Right hindlimb (tissue), 1 donor: ENCODE results near the gene CFAP57.
"Not testable (repeated sequence)": the region's sequence is repeated elsewhere in the genome, so short reads cannot be mapped to it uniquely, and the experiment has no call there.

Source experiments
- DNase-seq: peaks from one replicate; pipeline ENCODE4 v3.0.0-alpha.2; 2018

The CFAP57 gene

GRCh38 chr1:43171876-43172526, at the start of gene CFAP57, which contains the start of gene EBNA1BP2:
TSS of gene CFAP57 (plus strand) at chr1:43172330. CDS start at chr1:43172754, 424 bp downstream.
TSS of gene EBNA1BP2 (minus strand) at chr1:43172290. CDS start at chr1:43172118, 172 bp downstream.
- DNase-seq, result peak; percentile 94

- no peak for DNase-seq
Observed at GRCh38 chr1:43123031-43123430, 49.1 kb upstream of the CFAP57 start.

GRCh38 chr1:43128816-43129215, 43.3 kb upstream of the CFAP57 start:
- no peak for DNase-seq

- DNase-seq, result no peak
Observed at GRCh38 chr1:43129426-43129825, 42.7 kb upstream of the CFAP57 start.

GRCh38 chr1:43134068-43134467, 38.1 kb upstream of the CFAP57 start:
- DNase-seq, result no peak

- no peak for DNase-seq
Observed at GRCh38 chr1:43134640-43135039, 37.5 kb upstream of the CFAP57 start.

- no peak for DNase-seq
Observed at GRCh38 chr1:43135857-43136781, 36.0 kb upstream of the CFAP57 start.

GRCh38 chr1:43137445-43138052, 34.6 kb upstream of the CFAP57 start:
- DNase-seq, result no peak

GRCh38 chr1:43139295-43139694, 32.8 kb upstream of the CFAP57 start:
- DNase-seq, result not testable (repeated sequence)

GRCh38 chr1:43140010-43140409, 32.1 kb upstream of the CFAP57 start:
- no peak for DNase-seq

GRCh38 chr1:43140583-43140982, 31.5 kb upstream of the CFAP57 start:
- DNase-seq, result no peak

GRCh38 chr1:43143441-43143888, 28.7 kb upstream of the CFAP57 start:
- no peak for DNase-seq

- no peak for DNase-seq
Observed at GRCh38 chr1:43144237-43144636, 27.9 kb upstream of the CFAP57 start.

GRCh38 chr1:43147625-43148327, 24.4 kb upstream of the CFAP57 start:
- peak; percentile 90 for DNase-seq

GRCh38 chr1:43149889-43150288, 22.2 kb upstream of the CFAP57 start:
- no peak for DNase-seq

- no peak for DNase-seq
Observed at GRCh38 chr1:43152866-43153265, 19.3 kb upstream of the CFAP57 start.

GRCh38 chr1:43153443-43153842, 18.7 kb upstream of the CFAP57 start:
- DNase-seq, result no peak

GRCh38 chr1:43156026-43156425, 16.1 kb upstream of the CFAP57 start:
- DNase-seq, result no peak

- no peak for DNase-seq
Observed at GRCh38 chr1:43165162-43165561, 7.0 kb upstream of the CFAP57 start.

- DNase-seq, result no peak
Observed at GRCh38 chr1:43165765-43166164, 6.4 kb upstream of the CFAP57 start.

GRCh38 chr1:43171312-43171875, 736 bp upstream of the CFAP57 start:
- peak; percentile 20 for DNase-seq

GRCh38 chr1:43172527-43172972, 420 bp downstream of the CFAP57 start:
- DNase-seq, result peak; percentile 92
